ENCODE data around the gene SV2A.
"Not testable (repeated sequence)": the region's sequence is repeated elsewhere in the genome, so short reads cannot be mapped to it uniquely, and the experiment has no call there.

SV2A gene

DNA sequence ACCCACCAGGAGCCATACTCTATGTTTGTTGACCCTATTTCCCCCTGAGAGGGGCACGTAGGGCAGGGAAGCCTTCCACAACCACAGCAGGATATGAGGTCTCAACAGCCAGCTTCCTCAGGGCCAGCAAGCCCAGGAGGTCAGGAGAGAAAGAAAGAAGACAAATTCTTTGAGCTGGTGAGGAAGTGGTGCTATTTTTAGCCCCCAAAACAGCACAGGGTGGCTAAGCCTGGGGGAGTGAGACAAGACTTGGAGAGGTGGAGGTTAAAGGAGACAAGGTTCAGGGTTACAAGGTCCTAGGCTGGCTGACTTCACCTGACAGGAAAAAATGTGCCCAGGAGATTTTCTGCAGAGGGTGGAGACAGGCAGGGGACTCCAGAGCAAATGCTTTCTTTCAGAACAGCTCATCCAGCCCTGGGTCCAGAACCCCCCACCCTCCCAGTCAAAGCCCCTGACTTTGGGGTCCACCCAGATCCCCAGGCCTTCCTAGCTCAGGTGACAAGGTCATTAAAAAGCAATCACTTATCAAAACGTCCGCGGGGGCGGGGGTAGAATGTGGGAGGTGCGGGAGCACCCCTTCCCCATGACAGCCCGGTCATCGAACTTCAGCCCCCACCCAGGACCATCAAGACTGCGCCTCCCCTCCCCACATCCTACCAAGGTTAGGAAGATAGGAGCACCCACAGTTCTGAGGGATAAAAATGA, 1.3 kb downstream of the SV2A start:
- no peak overlapping the region for H3K27ac Mint-ChIP-seq
- H3K4me3 Mint-ChIP-seq, result peak overlapping the region; percentile 88
- H3K4me1 Mint-ChIP-seq, result peaks cover 34% of the 10 kb centered on the region
- H3K9me3 Mint-ChIP-seq, result no peaks in the 10 kb centered on the region
- peaks cover 2% of the 10 kb centered on the region for H3K36me3 Mint-ChIP-seq
- H3K27me3 Mint-ChIP-seq, result no peaks in the 10 kb centered on the region

DNA sequence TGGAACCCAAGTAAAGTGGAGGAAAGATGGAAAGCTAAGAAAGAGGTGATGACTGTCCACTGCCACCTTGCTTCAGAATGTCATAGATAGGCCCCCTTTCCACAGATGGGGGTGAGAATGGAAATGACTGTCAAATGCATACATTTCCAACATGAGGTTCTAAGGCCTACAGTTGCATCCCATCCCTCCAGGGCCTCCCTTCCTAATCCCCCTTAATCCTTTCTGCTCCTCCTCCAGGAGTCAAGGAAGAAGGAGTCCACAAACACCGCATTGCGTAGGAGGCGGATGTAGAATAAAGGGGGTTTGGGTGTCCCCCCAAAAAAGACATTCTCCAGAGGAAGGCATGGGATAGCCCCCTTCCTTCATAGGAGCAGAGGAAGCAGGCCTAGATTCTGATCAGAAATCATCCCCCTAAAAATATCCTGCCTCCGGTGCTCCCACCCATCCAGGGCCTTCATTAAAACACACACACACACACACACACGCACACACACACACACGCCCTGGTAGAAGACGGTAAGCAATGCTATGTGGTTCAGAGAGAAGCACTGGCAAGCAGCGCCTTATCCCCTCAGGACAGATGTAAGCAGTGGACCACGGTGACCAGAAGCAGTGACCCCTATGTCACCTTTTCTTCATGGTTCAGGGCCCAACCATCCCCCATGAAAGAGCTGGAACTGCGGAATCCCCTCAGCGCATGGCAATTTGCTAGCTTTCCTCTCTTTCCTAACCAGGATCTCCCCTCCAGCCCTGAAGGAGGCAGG, 2.0 kb downstream of the SV2A start:
- H3K27ac Mint-ChIP-seq, result no peak overlapping the region

DNA sequence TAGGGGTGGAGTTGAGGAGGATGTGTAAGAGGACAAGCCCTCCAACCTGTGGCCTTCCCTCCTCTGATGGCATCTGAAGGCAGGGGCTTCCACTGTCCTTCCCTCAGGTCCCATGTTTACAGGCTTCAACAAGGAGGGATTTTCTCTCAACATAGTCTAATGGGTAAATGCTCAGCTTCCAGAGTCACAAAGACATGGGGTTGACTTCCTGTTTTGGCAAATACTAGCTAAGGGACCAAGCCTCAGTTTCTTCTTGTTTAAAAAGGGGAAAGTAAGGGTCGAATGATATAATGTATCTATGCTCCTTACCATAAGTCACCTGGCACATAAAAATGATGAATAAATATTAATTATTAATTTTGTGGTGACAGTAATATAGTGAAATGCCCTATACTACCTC, 3.1 kb downstream of the SV2A start:
- H3K9me3 Mint-ChIP-seq, result no peaks in the 10 kb centered on the region
- H3K4me3 Mint-ChIP-seq, result no peak overlapping the region
- peak overlapping the region; percentile 51 for H3K27ac Mint-ChIP-seq
- peaks cover 5% of the 10 kb centered on the region for H3K36me3 Mint-ChIP-seq
- H3K27me3 Mint-ChIP-seq, result no peaks in the 10 kb centered on the region
- peaks cover 34% of the 10 kb centered on the region for H3K4me1 Mint-ChIP-seq

More for the DNA sequence above, 2.0 kb downstream of the SV2A start:
- Mint-ChIP-seq H3K4me3 (peak overlapping the region; percentile 88), H3K9me3 (no peaks in the 10 kb centered on the region), H3K27me3 (no peaks in the 10 kb centered on the region), H3K36me3 (peaks cover 5% of the 10 kb centered on the region), H3K4me1 (peaks cover 34% of the 10 kb centered on the region)

GRCh38 chr1:149906570-149907075, 11.0 kb downstream of the SV2A start:
- H3K36me3 Mint-ChIP-seq, result peaks cover 9% of the 10 kb centered on the region
- H3K9me3 Mint-ChIP-seq, result no peaks in the 10 kb centered on the region
- H3K27me3 Mint-ChIP-seq, result no peaks in the 10 kb centered on the region
- no peaks in the 10 kb centered on the region for H3K4me1 Mint-ChIP-seq
- H3K27ac Mint-ChIP-seq, result no peak overlapping the region
- no peak overlapping the region for H3K4me3 Mint-ChIP-seq

DNA sequence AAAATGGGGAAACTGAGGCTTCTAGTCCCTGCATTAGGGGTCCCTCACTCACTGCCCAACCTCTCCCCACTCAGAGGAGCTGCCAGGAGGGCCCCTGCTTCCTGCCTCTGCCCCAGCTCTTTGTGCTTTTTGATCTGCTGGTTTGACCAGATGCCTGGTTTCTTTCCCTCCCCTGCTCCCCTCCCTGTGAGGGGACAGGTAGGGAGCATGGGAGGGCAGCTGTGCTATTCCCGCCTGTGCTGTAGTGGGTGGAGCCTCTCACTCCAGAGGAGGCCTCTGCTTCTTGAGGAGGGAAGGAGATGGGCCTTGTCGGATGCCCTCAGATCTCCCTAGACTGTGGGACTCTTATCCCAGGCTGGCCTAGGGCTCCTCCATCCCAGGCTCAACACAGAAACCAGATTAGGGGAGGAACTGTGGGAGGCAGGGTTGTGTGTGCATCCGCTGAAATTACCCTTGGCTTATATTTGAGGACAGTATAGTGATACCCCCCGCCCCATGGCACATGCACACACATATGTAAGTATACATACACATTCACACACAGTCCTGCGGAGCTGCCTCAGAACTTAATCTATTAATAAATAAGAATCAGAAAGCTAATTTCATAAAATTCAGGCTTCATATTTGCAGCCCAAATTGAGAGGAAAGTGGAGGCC, 13.7 kb downstream of the SV2A start:
- Mint-ChIP-seq H3K36me3 (peaks cover 6% of the 10 kb centered on the region), H3K27me3 (no peaks in the 10 kb centered on the region), H3K9me3 (no peaks in the 10 kb centered on the region), H3K4me3 (no peak overlapping the region), H3K4me1 (peaks cover 13% of the 10 kb centered on the region), H3K27ac (no peak overlapping the region)

GRCh38 chr1:149899460-149900284, 18.0 kb downstream of the SV2A start, which contains the start of gene BOLA1:
Gene BOLA1 (plus strand): TSS chr1:149899568. CDS start chr1:149900060, 492 bp downstream.
- H3K4me1 Mint-ChIP-seq, result peaks cover 14% of the 10 kb centered on the region
- no peaks in the 10 kb centered on the region for H3K27me3 Mint-ChIP-seq

GRCh38 chr1:149896575-149896974, 21.1 kb downstream of the SV2A start:
- H3K9me3 Mint-ChIP-seq, result no peaks in the 10 kb centered on the region
- H3K4me1 Mint-ChIP-seq, result peaks cover 14% of the 10 kb centered on the region
- H3K27me3 Mint-ChIP-seq, result no peaks in the 10 kb centered on the region
- H3K4me3 Mint-ChIP-seq, result no peak overlapping the region
- H3K27ac Mint-ChIP-seq, result no peak overlapping the region
- no peaks in the 10 kb centered on the region for H3K36me3 Mint-ChIP-seq

More at GRCh38 chr1:149899460-149900284, 18.0 kb downstream of the SV2A start, which contains the start of gene BOLA1:
- Mint-ChIP-seq H3K4me3 (peak within 1 kb of the TSS; percentile 91), H3K9me3 (no peaks in the 10 kb centered on the region), H3K27ac (peak within 1 kb of the TSS; percentile 88), H3K36me3 (peaks cover 3% of the 10 kb centered on the region)

GRCh38 chr1:149888999-149889289, 28.7 kb downstream of the SV2A start:
- no peak overlapping the region for H3K4me3 Mint-ChIP-seq
- H3K36me3 Mint-ChIP-seq, result no peaks in the 10 kb centered on the region
- no peak overlapping the region for H3K27ac Mint-ChIP-seq
- H3K4me1 Mint-ChIP-seq, result no peaks in the 10 kb centered on the region
- H3K27me3 Mint-ChIP-seq, result no peaks in the 10 kb centered on the region
- H3K9me3 Mint-ChIP-seq, result no peaks in the 10 kb centered on the region

DNA sequence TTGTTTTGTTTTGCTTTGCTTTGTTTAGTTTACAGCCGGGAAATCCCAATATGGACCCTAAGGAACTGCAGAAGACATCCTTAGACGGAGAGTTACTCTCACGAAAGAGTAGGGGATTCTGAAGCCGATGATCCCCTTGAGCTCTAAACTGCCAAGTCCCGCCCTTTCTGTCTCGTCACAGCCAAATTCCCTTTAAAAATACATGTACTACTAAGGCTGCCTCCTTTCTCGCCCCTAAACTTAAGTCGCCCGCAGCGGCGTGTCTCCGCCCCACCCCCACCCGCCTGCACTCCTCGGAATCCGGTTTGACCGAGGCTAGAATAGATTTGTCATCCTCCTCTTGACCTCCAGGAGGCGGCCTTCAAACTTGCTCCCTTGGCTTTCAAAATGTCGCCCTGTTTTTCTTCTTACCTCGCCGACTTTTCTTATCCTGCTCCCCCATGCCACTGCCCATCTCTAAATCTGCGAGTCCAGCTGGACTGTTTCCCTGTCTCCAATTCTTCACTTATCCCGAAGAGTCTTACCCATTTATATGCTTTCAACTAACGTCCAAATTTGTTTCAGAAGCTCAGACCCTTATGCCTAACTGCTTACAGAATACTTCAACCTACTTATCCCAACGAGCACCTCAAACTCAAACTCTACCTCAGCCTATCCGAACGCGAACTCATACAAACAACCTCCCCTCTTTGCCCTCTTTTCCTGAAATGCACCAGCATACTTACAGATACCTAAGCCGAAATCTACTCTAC, 29.2 kb downstream of the SV2A start:
- Mint-ChIP-seq H3K36me3 (no peaks in the 10 kb centered on the region), H3K27me3 (no peaks in the 10 kb centered on the region), H3K27ac (no peak overlapping the region), H3K9me3 (no peaks in the 10 kb centered on the region), H3K4me1 (no peaks in the 10 kb centered on the region), H3K4me3 (no peak overlapping the region)

- Mint-ChIP-seq H3K9me3 (no peaks in the 10 kb centered on the region), H3K27me3 (no peaks in the 10 kb centered on the region), H3K27ac (no peak overlapping the region), H3K4me1 (no peaks in the 10 kb centered on the region), H3K36me3 (no peaks in the 10 kb centered on the region), H3K4me3 (no peak overlapping the region)
These were observed 30.0 kb downstream of the SV2A start for GRCh38 chr1:149887456-149888246.

DNA sequence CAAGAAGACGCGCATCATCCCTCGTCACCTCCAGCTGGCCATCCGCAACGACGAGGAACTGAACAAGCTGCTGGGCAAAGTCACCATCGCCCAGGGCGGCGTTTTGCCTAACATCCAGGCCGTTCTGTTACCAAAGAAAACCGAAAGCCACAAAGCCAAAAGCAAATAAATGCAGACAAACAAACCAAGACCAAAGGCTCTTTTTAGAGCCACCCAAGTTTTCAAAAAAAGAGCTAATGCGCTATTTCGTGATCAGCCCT, 30.5 kb downstream of the SV2A start:
- not testable (repeated sequence) for H3K4me3 Mint-ChIP-seq, H3K27ac Mint-ChIP-seq, H3K9me3 Mint-ChIP-seq, H3K36me3 Mint-ChIP-seq, H3K27me3 Mint-ChIP-seq, H3K4me1 Mint-ChIP-seq

GRCh38 chr1:149886396-149887195, 31.0 kb downstream of the SV2A start:
- Mint-ChIP-seq H3K27ac (no peak overlapping the region), H3K4me1 (peaks cover 9% of the 10 kb centered on the region), H3K4me3 (no peak overlapping the region), H3K27me3 (no peaks in the 10 kb centered on the region), H3K9me3 (no peaks in the 10 kb centered on the region), H3K36me3 (no peaks in the 10 kb centered on the region)

GRCh38 chr1:149886121-149886395, 31.6 kb downstream of the SV2A start:
- H3K9me3 Mint-ChIP-seq, H3K4me3 Mint-ChIP-seq, H3K27me3 Mint-ChIP-seq, H3K27ac Mint-ChIP-seq, H3K36me3 Mint-ChIP-seq: not testable (repeated sequence)
- peaks cover 11% of the 10 kb centered on the region for H3K4me1 Mint-ChIP-seq
